ENCODE data around the gene ATAD5. TPM values are rescaled to one million over a fixed set of nuclear protein-coding genes. Genes with fewer than 3 reads are reported as not detected.

Gene ATAD5
- total and polyA plus RNA-seq, 2 of the 13 experiments (the other 11 are each of a cell fraction or from before 2014, with no cell fraction given): 1.8 to 10.7 TPM

- no peak for TF ChIP-seq AFF4 (CRISPR knock-in tag; IDR thresholded peaks at IDR 0.05)
- no peak for TF ChIP-seq RAD21 (CRISPR knock-in tag; IDR thresholded peaks at IDR 0.05)
- TF ChIP-seq ZNF850 (CRISPR knock-in tag; conservative IDR thresholded peaks at IDR 0.05): no peak
- TF ChIP-seq FOXA1 (IDR thresholded peaks at IDR 0.05): no peak
- no peak for TF ChIP-seq FOXA1 (CRISPR knock-in tag; IDR thresholded peaks at IDR 0.05)
- no peak for TF ChIP-seq ZNF460 (CRISPR knock-in tag; IDR thresholded peaks at IDR 0.05; ENCODE audit: borderline replicate concordance)
- TF ChIP-seq ZNF124 (CRISPR knock-in tag; IDR thresholded peaks at IDR 0.05): no peak
- no peak for TF ChIP-seq ZEB1 (IDR thresholded peaks at IDR 0.05; ENCODE audit: insufficient replicate concordance, low read depth)
- no peak for TF ChIP-seq MED13 (CRISPR knock-in tag; IDR thresholded peaks at IDR 0.05)
- TF ChIP-seq SMAD3 (CRISPR knock-in tag; IDR thresholded peaks at IDR 0.05): no peak
- no peak for TF ChIP-seq NPAS2 (CRISPR knock-in tag; IDR thresholded peaks at IDR 0.05; ENCODE audit: borderline replicate concordance)
- TF ChIP-seq FOXC1 (CRISPR knock-in tag; IDR thresholded peaks at IDR 0.05; ENCODE audit: borderline replicate concordance): no peak
Observed at GRCh38 chr17:30801671-30802070, 30.1 kb upstream of the ATAD5 start (continued).

Measured in HepG2 (cell line).